PC-3 (cell line): ENCODE data around the gene RNF41. TPM values are rescaled to one million over a fixed set of nuclear protein-coding genes. Genes with fewer than 3 reads are reported as not detected.
"Not testable (repeated sequence)": the region's sequence is repeated elsewhere in the genome, so short reads cannot be mapped to it uniquely, and the experiment has no call there.

Experiments used
- ATAC-seq: fragments of 200-7000 bp; cut with Tn5 transposase; 2 replicates; pipeline ENCODE4 v1.9.1; 2020; ENCODE audit warnings: mild to moderate bottlenecking, moderate library complexity
- BruUV-seq: library from RNA; stranded (reverse); fragments of 400-500 nt; replicated peaks from 2 replicates; lab custom pipeline; 2021; lab: Mats Ljungman, UMichigan
- CTCF ChIA-PET: fragments of 300-600 bp; sonication (Branson Sonifier 250); formaldehyde crosslinking; loops from one replicate; lab custom pipeline; 2022; ENCODE audit warnings: antibody characterized with exemption; lab: Charles Lee
- POLR2A ChIA-PET: fragments of 300-600 bp; sonication (Branson Sonifier 250); formaldehyde crosslinking; loops from one replicate; lab custom pipeline; 2022; ENCODE audit warnings: antibody characterized with exemption; ENCODE audit not compliant: unreplicated experiment; lab: Charles Lee
- DNase-seq: peaks from one replicate; pipeline ENCODE4 v3.0.0-alpha.2; 2015
- H2AFZ ChIP-seq: fragments of 300-600 bp; sonication (generic); 2 replicates; pipeline ENCODE4 v1.6.0; 2016; ENCODE audit warnings: antibody characterized with exemption, low read length
- H3F3A ChIP-seq: fragments of 300-600 bp; sonication (generic); one replicate; pipeline ENCODE4 v1.6.0; 2017; ENCODE audit warnings: antibody characterized with exemption, low read length, control low read depth, mild to moderate bottlenecking; ENCODE audit not compliant: unreplicated experiment
- H3K27ac ChIP-seq: fragments of 300-600 bp; sonication (generic); 2 replicates; pipeline ENCODE4 v1.5.1; 2016; ENCODE audit warnings: mild to moderate bottlenecking, low read length
- H3K27me3 ChIP-seq: fragments of 300-600 bp; sonication (generic); 2 replicates; pipeline ENCODE4 v1.6.1; 2016; ENCODE audit warnings: low read length, mixed read lengths
- H3K36me3 ChIP-seq: fragments of 300-600 bp; sonication (generic); 2 replicates; pipeline ENCODE4 v1.6.1; 2016; ENCODE audit warnings: low read depth, mixed run types, low read length, mixed read lengths
- H3K4me1 ChIP-seq: fragments of 300-600 bp; sonication (generic); 2 replicates; pipeline ENCODE4 v1.5.1; 2016; ENCODE audit warnings: low read length; ENCODE audit not compliant: insufficient read depth
- H3K4me2 ChIP-seq: fragments of 300-600 bp; sonication (generic); 2 replicates; pipeline ENCODE4 v1.6.0; 2016; ENCODE audit warnings: low read length
- H3K4me3 ChIP-seq: fragments of 300-600 bp; sonication (generic); 2 replicates; pipeline ENCODE4 v1.5.1; 2016; ENCODE audit warnings: mild to moderate bottlenecking, low read length, mixed read lengths
- H3K79me2 ChIP-seq: fragments of 300-600 bp; sonication (generic); 2 replicates; pipeline ENCODE4 v1.6.1; 2017; ENCODE audit warnings: low read length, mixed read lengths
- H3K9ac ChIP-seq: fragments of 300-600 bp; sonication (generic); 2 replicates; pipeline ENCODE4 v1.6.0; 2016; ENCODE audit warnings: mild to moderate bottlenecking, low read length
- H3K9me2 ChIP-seq: fragments of 300-600 bp; sonication (generic); replicated peaks from 2 replicates; pipeline ENCODE4 v1.6.1; 2016; ENCODE audit warnings: mixed run types, low read length, mixed read lengths
- H3K9me3 ChIP-seq: fragments of 300-600 bp; sonication (generic); 2 replicates; pipeline ENCODE4 v1.6.1; 2016; ENCODE audit warnings: low read length, mixed read lengths
- H4K20me1 ChIP-seq: fragments of 300-600 bp; sonication (generic); 2 replicates; pipeline ENCODE4 v1.6.1; 2016; ENCODE audit warnings: low read length, mixed read lengths
- EZH2 ChIP-seq: fragments of 300-600 bp; sonication (generic); IDR thresholded peaks from one replicate; pipeline ENCODE4 v1.6.1; 2017; ENCODE audit warnings: antibody characterized with exemption, mild to moderate bottlenecking, low read length; ENCODE audit not compliant: unreplicated experiment
- EZH2phosphoT487 ChIP-seq: fragments of 300-600 bp; sonication (generic); IDR thresholded peaks from 2 replicates; pipeline ENCODE4 v1.6.1; 2018; ENCODE audit warnings: mild to moderate bottlenecking, antibody characterized with exemption, low read length, borderline replicate concordance
- intact Hi-C: fragments of 100-400 bp; cut with micrococcal nuclease; formaldehyde crosslinking; loops from 2 replicates; pipeline ENCODE4 v1.9.0; 2023
- total RNA-seq: library from RNA; depleted of rRNA; stranded (reverse); fragments of >200 nt; gene quantifications from 2 replicates; pipeline ENCODE4 v1.2.3, GENCODE V29; 2014
- TF ChIP-seq, protein P1 (sequence below): fragments of 300-600 bp; sonication (generic); conservative IDR thresholded peaks from 2 replicates; pipeline ENCODE4 v1.5.1; 2017; ENCODE audit warnings: antibody characterized with exemption, low read depth, mild to moderate bottlenecking, low read length

Gene RNF41
- total RNA-seq, 1 experiment from 2014 or later: 52.1 TPM

DNA sequence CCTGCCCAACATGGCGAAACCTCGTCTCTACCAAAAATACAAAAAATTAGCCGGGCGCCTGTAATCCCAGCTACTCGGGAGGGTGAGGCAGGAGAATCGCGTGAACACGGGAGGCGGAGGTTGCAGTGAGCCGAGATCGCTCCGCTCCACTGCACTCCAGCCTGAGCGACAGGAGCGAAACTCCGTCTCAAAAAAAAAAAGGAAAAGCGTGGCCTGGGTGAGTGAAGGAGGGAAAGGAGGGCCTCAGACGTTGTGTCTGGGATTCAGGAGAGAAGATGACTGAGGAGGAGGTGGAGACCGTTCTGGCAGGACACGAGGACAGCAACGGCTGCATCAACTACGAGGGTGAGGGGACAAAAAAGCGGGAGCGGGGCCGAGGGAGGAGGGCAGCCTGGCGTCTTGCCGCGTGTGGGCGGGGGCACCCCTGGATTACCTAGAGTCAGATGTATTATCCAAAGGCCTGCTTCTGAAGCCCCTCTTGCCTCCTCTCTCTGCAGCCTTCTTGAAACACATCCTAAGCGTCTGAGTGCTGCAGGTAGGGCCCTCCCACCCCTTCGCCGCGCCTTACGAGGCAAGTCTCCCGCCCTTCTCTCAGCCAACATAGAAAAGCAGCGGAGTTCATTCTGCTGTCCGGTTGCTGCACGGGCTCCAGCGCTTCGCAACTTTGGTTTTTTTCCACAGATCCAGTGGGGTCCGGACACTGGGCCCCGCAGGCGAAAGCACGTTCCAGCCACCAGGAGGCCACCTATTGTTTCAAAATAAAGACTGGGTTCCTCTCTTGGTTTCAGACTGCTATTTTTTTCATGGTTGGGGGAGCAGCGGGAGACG is 64.3 kb downstream of the RNF41 start:
- Histone ChIP-seq H3K4me1 (peaks cover 32% of the 10 kb centered on the region), H3K9me2 (no peaks in the 10 kb centered on the region), H3K4me2 (peak overlapping the region; percentile 87), H3K27me3 (no peaks in the 10 kb centered on the region), H3K9me3 (no peaks in the 10 kb centered on the region), H3K79me2 (peaks cover 50% of the 10 kb centered on the region), H3K4me3 (peak overlapping the region; percentile 69), H3K27ac (peak overlapping the region; percentile 73), H3K36me3 (peaks cover 32% of the 10 kb centered on the region), H4K20me1 (peaks cover 34% of the 10 kb centered on the region), H2AFZ (peak overlapping the region; percentile 80), H3K9ac (peak overlapping the region; percentile 65), H3F3A (peaks cover 4% of the 10 kb centered on the region)
- ChIA-PET POLR2A (interaction anchor here (1.8 kb wide), 1 partner anchor 30 kb away, joined by 4 read pairs; the partner anchor contains the start of gene ESYT1), CTCF (interaction anchor here (0.7 kb wide), 1 partner anchor 29 kb away, joined by 3 read pairs; the partner anchor contains the start of gene ESYT1)
- no peak for TF ChIP-seq EZH2
- TF ChIP-seq, protein P1, sequence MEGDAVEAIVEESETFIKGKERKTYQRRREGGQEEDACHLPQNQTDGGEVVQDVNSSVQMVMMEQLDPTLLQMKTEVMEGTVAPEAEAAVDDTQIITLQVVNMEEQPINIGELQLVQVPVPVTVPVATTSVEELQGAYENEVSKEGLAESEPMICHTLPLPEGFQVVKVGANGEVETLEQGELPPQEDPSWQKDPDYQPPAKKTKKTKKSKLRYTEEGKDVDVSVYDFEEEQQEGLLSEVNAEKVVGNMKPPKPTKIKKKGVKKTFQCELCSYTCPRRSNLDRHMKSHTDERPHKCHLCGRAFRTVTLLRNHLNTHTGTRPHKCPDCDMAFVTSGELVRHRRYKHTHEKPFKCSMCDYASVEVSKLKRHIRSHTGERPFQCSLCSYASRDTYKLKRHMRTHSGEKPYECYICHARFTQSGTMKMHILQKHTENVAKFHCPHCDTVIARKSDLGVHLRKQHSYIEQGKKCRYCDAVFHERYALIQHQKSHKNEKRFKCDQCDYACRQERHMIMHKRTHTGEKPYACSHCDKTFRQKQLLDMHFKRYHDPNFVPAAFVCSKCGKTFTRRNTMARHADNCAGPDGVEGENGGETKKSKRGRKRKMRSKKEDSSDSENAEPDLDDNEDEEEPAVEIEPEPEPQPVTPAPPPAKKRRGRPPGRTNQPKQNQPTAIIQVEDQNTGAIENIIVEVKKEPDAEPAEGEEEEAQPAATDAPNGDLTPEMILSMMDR: peak; percentile 66
- intact Hi-C loops: loop anchor here (1.0 to 5.0 kb wide), 3 partner anchors 31 to 40 kb away; partner anchors contain the start of genes RPL41, SMARCC2 and ZC3H10
- peak; percentile 74 for DNase-seq
- ATAC-seq: peak; percentile 45
- BruUV-seq: no TSS peak

DNA sequence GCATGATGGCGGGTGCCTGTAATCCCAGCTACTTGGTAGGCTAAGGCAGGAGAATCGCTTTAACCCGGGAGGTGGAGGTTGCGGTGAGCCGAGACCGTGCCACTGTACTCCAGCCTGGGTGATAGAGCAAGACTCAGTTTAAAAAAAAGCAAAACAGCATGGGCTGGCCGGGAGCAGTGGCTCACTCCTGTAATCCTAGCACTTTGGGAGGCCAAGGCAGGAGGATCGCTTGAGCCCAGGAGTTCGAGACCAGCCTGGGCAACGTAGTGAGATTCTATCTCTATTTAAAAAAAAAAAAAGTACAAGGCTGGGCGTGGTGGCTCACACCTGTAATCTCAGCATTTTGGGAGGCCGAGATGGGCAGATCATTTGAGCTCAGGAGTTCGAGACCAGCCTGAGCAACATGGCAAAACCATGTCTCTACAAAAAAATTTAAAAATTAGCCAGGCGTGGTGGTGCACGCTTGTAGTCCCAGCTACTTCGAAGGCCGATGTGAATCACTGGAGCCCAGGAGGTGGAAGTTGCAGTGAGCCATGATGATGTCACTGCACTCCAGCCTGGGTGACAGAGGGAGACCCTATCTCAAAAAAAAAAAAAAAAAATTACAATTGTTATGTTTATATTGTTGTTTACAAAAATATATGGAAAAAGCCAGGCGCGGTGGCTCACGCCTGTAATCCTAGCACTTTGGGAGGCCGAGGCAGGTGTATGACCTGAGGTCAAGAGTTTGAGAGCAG is 65.1 kb downstream of the RNF41 start:
- Histone ChIP-seq H3K79me2 (peaks cover 47% of the 10 kb centered on the region), H3K9ac (peak overlapping the region; percentile 65), H4K20me1 (peaks cover 30% of the 10 kb centered on the region), H3K36me3 (peaks cover 26% of the 10 kb centered on the region), H3K4me2 (peak overlapping the region; percentile 87), H3K4me1 (peaks cover 36% of the 10 kb centered on the region), H2AFZ (peak overlapping the region; percentile 80; the same call in 1 of the 2 replicates), H3K27ac (peak overlapping the region; percentile 73), H3K4me3 (peak overlapping the region; percentile 69; the same call in 1 of the 2 replicates)
- ATAC-seq, POLR2A ChIA-PET, DNase-seq, BruUV-seq, H3K9me3 ChIP-seq, H3K27me3 ChIP-seq, H3F3A ChIP-seq, H3K9me2 ChIP-seq: not testable (repeated sequence)
- CTCF ChIA-PET: interaction anchor here (0.7 kb wide), 1 partner anchor 28 kb away, joined by 3 read pairs; the partner anchor contains the start of gene ESYT1
- intact Hi-C loops: loop anchor here (5.0 kb wide), 1 partner anchor 39 kb away; the partner anchor contains the start of genes RPL41 and ZC3H10

DNA sequence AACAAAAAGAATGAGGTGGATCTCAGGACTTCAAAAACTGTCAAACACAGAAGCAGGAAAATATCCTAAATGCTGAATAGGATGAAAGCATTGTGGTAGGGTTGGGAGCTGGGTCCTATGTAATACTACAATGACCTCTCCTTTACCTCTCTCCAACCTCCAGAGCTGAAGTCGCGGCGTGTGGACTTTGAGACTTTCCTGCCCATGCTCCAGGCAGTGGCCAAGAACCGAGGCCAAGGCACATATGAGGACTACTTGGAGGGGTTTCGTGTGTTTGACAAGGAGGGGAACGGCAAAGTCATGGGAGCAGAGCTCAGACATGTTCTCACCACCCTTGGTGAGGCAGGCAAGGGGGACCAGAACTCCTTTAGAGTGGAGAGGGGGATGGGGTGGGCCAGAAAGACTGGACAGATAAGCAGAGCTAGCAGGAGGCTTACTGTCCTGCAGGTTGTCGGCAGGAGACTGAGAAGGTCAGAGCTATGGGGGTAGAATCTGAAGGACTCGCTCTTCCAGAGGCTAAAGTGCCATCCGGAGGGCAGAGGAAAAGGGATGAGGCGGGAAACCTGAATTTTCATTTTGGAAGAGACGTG is 66.4 kb downstream of the RNF41 start:
- H3K27ac ChIP-seq: no peak overlapping the region
- no peak overlapping the region for H2AFZ ChIP-seq
- no peak overlapping the region for H3K4me3 ChIP-seq
- CTCF ChIA-PET: no interaction called here
- TF ChIP-seq EZH2 (no peak), EZH2phosphoT487 (no peak)
- TF ChIP-seq, protein P1: no peak
- BruUV-seq: no TSS peak
- no peak for ATAC-seq
- DNase-seq: no peak
- no peaks in the 10 kb centered on the region for H3K9me3 ChIP-seq
- peaks cover 3% of the 10 kb centered on the region for H3F3A ChIP-seq
- peaks cover 37% of the 10 kb centered on the region for H3K4me1 ChIP-seq
- H3K79me2 ChIP-seq: peaks cover 34% of the 10 kb centered on the region
- POLR2A ChIA-PET: no interaction called here
- no peak overlapping the region for H3K9ac ChIP-seq
- peaks cover 13% of the 10 kb centered on the region for H3K36me3 ChIP-seq
- H3K4me2 ChIP-seq: no peak overlapping the region
- peaks cover 18% of the 10 kb centered on the region for H4K20me1 ChIP-seq
- H3K9me2 ChIP-seq: no peaks in the 10 kb centered on the region
- H3K27me3 ChIP-seq: no peaks in the 10 kb centered on the region
- intact Hi-C loops: loop anchor here (5.0 kb wide), 1 partner anchor 38 kb away; the partner anchor contains the start of genes RPL41 and ZC3H10
